ENCODE results near the gene CHRNB2.

The CHRNB2 gene

GRCh38 chr1:154611150-154611862 lies 43.7 kb downstream of the CHRNB2 start:
- DNase-seq (ENCODE audit: low spot score), result peak; percentile 45

GRCh38 chr1:154614247-154614646 lies 46.7 kb downstream of the CHRNB2 start:
- DNase-seq (ENCODE audit: low spot score), result no peak

- no peak for DNase-seq (ENCODE audit: low spot score)
Observed at GRCh38 chr1:154614901-154615300, 47.3 kb downstream of the CHRNB2 start.

GRCh38 chr1:154615411-154615810 lies 47.8 kb downstream of the CHRNB2 start:
- DNase-seq (ENCODE audit: low spot score), result no peak

GRCh38 chr1:154616659-154617345 lies 49.2 kb downstream of the CHRNB2 start:
- DNase-seq (ENCODE audit: low spot score), result no peak

GRCh38 chr1:154619181-154619948 lies 51.8 kb downstream of the CHRNB2 start:
- DNase-seq (ENCODE audit: low spot score), result no peak

GRCh38 chr1:154620751-154621150 lies 53.2 kb downstream of the CHRNB2 start:
- no peak for DNase-seq (ENCODE audit: low spot score)

- no peak for DNase-seq (ENCODE audit: low spot score)
Observed at GRCh38 chr1:154621875-154622274, 54.3 kb downstream of the CHRNB2 start.

GRCh38 chr1:154622503-154623039 lies 55.0 kb downstream of the CHRNB2 start:
- DNase-seq (ENCODE audit: low spot score), result no peak

- DNase-seq (ENCODE audit: low spot score), result no peak
Observed at GRCh38 chr1:154623358-154623757, 55.8 kb downstream of the CHRNB2 start.

- DNase-seq (ENCODE audit: low spot score), result no peak
Observed at GRCh38 chr1:154624746-154625643, 57.4 kb downstream of the CHRNB2 start.

- no peak for DNase-seq (ENCODE audit: low spot score)
Observed at GRCh38 chr1:154626456-154627256, 59.1 kb downstream of the CHRNB2 start.

- DNase-seq (ENCODE audit: low spot score), result peak; percentile 93
Observed at GRCh38 chr1:154627257-154628120, 59.9 kb downstream of the CHRNB2 start.

- DNase-seq (ENCODE audit: low spot score), result no peak
Observed at GRCh38 chr1:154628121-154628405, 60.5 kb downstream of the CHRNB2 start.

- DNase-seq (ENCODE audit: low spot score), result no peak
Observed at GRCh38 chr1:154629061-154629674, 61.6 kb downstream of the CHRNB2 start.
